Retinal pigment epithelial cell (primary cell): ENCODE data around the gene CCNYL1.

ENCODE experiments used
- DNase-seq: peaks from one replicate; pipeline ENCODE4 v3.0.0-alpha.2; 2010; ENCODE audit warnings: low read depth
- H3K4me3 ChIP-seq: 2 replicates; pipeline ENCODE4 v1.5.1; 2011; ENCODE audit warnings: mild to moderate bottlenecking, low read length, control low read depth, moderate library complexity
- TF ChIP-seq, protein P1 (sequence below): conservative IDR thresholded peaks from 2 replicates; pipeline ENCODE4 v1.5.1; 2011; ENCODE audit warnings: low read depth, low read length, control low read depth, inconsistent platforms

Gene CCNYL1

DNA sequence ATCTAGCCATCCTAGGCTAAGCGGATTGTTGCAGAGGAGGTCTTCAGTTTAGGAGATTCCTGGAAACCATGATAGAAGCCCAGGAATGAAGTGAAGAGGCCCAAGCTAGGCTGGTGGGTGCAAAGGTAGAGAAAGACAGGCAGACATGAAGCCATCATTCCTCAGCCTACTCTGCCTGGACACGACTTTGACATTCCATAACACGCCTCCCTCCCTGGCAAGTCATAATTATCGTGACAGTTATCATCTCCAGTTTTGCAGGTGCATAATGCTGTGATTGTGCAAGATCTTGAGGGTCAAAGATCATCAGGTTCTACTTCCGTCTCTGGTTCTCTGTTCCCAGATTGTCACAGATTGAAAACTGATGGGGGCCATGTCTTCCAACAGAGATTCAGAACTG lies 73.5 kb downstream of the CCNYL1 start:
- no peak for DNase-seq
- H3K4me3 ChIP-seq = no peak overlapping the region
- TF ChIP-seq, protein P1, sequence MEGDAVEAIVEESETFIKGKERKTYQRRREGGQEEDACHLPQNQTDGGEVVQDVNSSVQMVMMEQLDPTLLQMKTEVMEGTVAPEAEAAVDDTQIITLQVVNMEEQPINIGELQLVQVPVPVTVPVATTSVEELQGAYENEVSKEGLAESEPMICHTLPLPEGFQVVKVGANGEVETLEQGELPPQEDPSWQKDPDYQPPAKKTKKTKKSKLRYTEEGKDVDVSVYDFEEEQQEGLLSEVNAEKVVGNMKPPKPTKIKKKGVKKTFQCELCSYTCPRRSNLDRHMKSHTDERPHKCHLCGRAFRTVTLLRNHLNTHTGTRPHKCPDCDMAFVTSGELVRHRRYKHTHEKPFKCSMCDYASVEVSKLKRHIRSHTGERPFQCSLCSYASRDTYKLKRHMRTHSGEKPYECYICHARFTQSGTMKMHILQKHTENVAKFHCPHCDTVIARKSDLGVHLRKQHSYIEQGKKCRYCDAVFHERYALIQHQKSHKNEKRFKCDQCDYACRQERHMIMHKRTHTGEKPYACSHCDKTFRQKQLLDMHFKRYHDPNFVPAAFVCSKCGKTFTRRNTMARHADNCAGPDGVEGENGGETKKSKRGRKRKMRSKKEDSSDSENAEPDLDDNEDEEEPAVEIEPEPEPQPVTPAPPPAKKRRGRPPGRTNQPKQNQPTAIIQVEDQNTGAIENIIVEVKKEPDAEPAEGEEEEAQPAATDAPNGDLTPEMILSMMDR = no peak

DNA sequence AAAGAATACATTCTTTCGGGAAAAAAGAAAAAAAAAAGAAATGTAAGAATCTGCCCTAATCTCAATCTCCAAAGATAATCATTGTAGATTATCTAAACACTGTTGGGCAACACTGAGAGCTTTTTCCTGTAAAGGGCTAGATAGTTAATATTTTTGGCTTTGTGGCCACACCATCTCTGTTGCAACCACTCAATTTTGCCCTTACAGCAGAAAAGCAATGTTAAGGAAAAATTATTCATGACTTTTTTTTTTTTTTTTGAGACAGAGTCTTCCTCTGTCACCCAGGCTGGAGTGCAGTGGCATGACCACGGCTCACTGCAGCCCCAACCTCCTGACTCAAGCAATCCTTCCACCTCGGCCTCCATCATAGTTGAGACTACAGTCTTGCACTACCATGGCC lies 75.6 kb downstream of the CCNYL1 start:
- no peak for DNase-seq
- no peak overlapping the region for H3K4me3 ChIP-seq
- TF ChIP-seq, protein P1 = no peak

DNA sequence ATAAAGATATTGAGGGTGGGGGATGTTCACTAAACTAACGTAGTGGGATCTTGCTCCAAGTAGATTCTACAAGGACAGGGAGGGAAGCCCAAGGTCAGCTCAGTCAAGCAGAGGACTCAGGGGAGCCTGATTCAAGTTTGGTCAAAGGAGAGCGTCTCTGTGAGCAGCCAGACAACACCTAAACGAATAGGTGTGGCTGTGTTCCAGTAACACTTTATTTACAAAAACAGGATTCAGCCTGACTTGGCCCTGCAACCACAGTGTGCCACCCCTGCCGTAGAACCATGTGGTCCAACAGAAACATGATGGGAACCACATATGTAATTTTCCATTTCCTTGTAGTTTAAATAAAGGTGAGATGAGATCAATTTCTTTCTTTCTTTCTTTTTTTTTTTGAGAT lies 76.4 kb downstream of the CCNYL1 start:
- no peak for DNase-seq
- TF ChIP-seq, protein P1 = no peak
- H3K4me3 ChIP-seq = no peak overlapping the region

DNA sequence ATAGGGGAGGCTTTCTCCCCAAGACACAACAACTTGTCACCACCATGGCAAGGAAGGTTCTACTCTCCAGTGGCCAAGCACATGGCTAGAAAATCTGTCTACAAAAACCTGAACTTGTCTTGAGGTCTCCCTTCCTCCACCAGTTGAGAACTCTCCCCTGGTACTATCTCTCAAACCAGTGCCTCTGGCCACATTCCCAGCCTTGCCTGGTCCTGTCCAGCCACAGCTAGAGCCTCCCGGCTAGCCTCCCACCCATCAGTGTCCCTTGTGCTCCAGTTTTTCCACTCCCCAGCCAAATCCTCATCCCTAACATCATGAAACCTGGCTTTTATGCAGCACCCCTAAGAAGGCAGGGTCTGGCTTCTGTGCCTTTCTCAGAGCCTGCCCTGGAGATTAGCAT lies 79.5 kb downstream of the CCNYL1 start:
- TF ChIP-seq, protein P1 = no peak
- no peak for DNase-seq
- no peak overlapping the region for H3K4me3 ChIP-seq

DNA sequence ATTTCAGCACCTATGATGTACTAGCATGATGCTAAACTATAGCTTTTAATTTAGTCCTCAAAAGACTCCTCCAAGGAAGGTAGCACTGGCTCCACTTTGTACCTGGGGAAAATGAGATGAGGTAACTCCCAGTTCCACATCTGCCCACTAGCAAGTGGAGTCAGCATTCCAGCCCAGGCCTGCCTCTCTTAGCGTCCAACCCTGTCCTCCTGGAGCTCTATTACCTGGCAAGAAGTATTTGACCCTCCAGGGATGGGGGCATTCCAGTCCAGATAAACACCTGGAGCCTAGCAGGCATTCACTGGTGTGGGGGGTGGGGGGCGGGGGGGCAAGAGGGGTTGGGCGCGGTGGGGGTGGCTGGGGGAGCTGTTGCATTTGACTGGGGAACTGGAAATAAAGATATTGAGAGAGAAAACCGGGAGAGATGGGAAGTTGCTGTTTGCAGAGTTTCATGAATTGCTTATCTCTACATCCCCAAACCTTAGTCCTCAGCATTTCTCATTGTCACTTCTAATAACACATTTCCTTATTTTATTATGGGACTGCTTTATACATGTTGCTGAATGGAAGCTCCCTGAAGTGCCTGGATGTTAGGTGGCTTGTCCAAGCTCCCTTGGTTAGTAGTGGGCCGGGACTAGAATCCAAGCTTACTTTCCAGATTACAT lies 80.3 kb downstream of the CCNYL1 start:
- H3K4me3 ChIP-seq = no peak overlapping the region
- TF ChIP-seq, protein P1 = no peak
- DNase-seq = no peak

DNA sequence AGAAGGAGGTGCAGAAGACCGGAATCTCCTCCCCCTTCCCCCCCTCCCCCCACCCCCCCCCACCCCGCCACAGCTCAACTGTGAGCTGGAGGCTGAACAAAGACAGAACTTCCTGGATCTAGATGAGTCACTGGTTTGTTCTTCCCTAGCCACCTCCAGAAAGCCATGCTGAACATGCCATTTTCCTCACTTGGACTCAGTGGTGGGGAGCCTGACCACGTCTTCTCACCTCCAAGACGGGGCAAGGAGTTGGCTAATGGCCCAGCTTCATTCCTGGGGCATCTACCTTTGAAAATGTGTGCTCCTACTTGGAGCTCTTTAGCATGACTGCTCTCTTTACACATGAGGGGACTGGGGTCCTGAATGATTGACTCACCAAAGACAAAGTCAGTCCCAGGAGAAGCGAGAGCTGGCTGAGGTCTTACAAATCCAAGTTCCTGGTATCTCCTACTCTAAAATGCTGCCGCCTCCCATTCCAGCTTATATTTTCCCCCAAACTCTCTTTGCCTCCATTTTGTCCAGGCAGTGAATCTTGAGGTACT lies 80.9 kb downstream of the CCNYL1 start:
- no peak for DNase-seq
- TF ChIP-seq, protein P1 = no peak
- no peak overlapping the region for H3K4me3 ChIP-seq

DNA sequence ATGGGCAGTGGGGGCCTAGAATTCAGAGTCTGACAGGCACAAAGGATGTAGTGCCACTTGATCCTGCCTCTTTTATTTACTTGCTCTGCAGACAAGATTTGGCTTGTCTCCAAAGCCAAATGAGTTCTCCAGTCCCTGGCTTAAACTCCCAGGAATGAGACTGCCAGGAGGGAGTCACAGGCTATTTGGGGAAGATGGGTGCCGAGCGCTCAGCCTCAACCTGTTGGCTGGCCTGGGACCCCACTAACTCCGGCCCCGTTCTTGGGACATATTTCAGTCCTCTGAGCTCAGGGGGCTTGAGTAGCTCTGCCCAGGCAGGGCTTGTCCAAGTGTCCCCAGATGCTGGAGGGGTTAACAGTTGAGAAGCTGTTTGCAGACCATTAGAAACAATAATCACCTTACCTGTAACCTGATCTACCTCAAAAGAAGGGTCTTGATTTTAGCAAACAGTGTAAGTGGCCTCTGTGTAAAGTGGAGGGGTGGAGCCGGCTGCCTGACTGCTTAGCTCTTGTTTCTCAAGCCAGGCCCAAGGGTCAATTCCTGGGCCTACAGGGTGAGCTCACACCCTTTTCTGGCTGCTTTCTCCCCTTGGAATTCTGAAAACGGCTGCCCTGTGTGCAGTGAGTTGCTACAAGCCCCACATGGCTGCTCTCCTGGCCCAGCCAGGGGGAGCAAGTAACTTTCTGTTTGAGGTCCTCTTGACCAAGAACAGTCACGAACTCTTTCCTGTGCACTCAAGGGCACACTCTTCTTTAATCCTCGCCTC lies 85.3 kb downstream of the CCNYL1 start:
- no peak for DNase-seq
- no peak overlapping the region for H3K4me3 ChIP-seq
- TF ChIP-seq, protein P1 = peak; percentile 4
